UCSD-AML1 (cell line): Measurements from ENCODE around the gene PTPRN2.
"Not testable (repeated sequence)": the region's sequence is repeated elsewhere in the genome, so short reads cannot be mapped to it uniquely, and the experiment has no call there.

Experiments used
- DNase-seq: peaks from one replicate; lab custom pipeline; 2025; ENCODE audit not compliant: unreplicated experiment; lab: John Stamatoyannopoulos, UW

PTPRN2 gene

DNA sequence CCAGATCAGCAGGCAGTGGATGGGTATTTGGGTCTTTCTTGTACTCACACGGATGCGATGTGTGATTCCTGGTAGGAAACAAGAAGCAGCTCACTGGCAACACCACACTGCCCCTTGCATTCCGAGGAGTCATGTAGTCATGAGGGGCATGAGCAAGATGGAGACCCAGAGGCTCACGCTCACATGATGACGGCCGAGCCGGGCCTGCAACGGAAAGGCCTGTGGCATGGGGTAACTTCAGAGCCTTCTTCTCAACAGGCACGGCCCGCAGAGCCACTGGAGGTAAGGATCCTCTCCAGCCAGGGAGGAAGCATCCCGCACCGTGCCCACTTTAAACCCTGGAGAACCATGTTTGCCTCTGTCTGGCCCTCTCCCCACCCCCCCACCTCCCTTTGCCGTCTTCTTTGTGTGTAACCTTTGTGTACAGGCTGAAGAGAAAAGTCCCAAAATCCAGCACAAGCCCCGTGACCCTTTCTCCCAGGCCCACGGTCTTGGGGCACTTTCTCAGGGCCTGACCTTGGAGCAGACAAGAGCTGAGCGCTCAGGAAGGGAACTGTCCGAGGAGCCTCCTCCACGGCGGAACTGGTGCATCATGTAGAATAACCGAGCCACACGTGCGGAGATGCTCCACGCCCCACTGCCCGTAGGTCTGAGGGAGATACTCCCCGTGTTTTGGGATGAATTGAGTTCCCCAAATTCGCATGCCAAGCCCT lies 734.4 kb downstream of the PTPRN2 start:
- DNase-seq = no peak

GRCh38 chr7:157851501-157852067 lies 736.0 kb downstream of the PTPRN2 start:
- DNase-seq = peak; percentile 16

DNA sequence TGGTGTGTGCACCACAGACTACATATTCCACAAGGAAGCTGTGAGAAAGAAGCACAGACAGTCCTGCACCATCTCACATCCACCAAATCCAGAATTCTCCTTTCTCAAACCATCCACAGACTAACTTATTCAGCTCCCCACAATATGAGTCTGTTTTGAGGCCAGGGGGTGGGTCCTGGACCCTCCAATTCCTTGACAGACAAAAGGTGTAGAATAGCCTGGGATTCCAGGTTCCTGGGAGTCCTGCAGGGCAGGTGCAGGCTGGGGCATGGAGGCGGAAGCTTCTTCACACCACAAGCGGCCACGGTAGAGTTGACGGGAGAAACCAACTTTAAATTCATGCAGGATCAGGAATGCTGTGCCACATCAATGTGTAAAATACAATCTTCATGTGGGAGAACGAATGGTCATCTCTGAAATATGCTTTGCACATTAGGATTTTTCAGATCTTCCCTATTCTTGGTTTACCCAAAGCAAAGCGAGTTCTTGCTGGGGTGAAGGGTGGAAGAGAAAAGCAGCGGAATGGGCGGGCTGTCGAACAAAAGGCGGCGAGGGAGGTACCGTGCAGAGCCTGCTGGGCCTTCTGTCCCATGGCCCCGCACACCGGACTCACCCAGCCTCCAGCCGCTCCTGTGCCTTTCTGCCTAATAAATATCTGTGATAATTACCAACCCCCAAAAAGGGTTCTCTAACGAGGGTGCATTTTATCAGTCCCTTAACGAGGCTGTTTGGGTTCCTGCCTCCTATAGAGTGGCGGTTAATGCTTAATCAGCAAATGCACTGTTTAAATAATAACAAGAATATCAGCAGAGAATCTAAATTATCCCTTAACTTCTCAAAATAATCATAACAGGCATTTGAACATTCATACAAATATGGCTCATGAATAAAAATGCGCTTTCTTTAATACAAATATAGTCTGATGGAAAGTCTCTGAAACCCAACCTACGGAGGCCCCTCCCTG lies 736.9 kb downstream of the PTPRN2 start:
- DNase-seq = no peak

- DNase-seq = no peak
These were observed 737.9 kb downstream of the PTPRN2 start for GRCh38 chr7:157849726-157850125.

DNA sequence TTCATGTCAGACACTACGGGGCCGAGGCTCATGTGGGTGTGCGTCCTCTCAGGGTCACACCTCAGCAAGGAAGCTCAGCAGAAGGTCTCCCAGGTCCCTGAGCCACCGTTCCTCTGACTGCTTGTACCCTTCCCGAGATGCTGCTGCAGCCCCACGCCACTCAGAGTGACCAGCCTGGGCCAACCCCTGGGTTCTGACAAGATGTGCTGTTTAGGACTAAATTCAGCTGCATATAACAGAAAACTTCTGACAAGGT lies 738.4 kb downstream of the PTPRN2 start:
- no peak for DNase-seq

GRCh38 chr7:157848508-157849340 lies 738.9 kb downstream of the PTPRN2 start:
- DNase-seq = no peak

DNA sequence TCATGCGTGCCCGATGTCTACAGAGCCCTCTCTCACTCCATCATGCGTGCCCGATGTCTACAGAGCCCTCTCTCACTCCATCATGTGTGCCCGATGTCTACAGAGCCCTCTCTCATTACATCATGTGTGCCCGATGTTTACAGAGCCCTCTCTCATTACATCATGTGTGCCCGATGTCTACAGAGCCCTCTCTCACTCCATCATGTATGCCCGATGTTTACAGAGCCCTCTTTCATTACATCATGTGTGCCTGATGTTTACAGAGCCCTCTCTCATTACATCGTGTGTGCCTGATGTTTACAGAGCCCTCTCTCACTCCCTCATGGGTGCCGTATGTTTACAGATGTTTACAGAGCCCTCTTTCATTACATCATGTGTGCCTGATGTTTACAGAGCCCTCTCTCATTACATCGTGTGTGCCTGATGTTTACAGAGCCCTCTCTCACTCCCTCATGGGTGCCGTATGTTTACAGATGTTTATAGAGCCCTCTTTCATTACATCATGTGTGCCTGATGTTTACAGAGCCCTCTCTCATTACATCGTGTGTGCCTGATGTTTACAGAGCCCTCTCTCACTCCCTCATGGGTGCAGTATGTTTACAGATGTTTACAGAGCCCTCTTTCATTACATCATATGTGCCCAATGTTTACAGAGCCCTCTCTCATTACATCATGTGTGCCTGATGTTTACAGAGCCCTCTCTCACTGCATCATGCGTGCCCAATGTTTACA lies 739.7 kb downstream of the PTPRN2 start:
- not testable (repeated sequence) for DNase-seq

- DNase-seq = not testable (repeated sequence)
These were observed 740.9 kb downstream of the PTPRN2 start for GRCh38 chr7:157846746-157847145.

DNA sequence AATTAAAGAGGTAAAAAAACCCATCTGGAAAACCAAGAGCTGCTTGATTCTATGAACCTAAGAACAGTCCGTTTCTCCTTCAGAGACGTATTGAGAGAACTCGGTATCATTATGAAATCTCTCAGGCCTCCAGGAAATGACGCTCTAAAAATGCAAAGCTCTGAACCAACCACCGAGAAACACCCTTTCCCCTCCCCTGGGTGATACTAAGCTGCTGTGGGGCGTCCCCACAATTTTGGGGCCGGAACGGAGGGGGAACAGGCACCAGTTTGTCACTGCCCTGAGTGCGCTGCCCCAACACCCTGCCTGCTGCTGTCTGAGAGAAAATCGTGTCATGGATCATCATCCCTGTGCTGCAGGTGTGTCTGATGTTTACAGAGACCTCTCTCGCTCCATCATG lies 741.4 kb downstream of the PTPRN2 start:
- DNase-seq = no peak

- DNase-seq = no peak
These were observed 742.3 kb downstream of the PTPRN2 start for GRCh38 chr7:157845203-157845835.

GRCh38 chr7:157844611-157845010 lies 743.0 kb downstream of the PTPRN2 start:
- DNase-seq = no peak

DNA sequence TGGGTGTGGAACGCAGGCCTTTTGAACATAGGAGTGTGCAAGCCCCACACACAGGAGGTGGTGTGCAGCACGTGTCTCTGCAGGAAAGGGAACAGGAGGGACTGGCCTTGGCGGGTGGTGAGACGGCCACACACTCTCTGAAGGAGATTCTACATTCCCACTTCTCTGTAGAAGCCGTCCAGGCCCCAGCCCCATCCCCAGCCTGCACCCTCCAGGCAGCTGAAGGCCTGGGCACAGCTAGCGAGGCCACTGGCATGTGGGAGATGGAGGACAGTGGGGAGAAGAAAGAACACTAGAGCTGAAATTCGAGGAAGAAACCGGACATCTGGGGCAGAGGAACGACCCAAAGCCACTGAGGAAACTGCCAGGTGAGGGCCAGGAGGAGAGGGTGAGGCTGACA lies 743.5 kb downstream of the PTPRN2 start:
- DNase-seq = no peak

DNA sequence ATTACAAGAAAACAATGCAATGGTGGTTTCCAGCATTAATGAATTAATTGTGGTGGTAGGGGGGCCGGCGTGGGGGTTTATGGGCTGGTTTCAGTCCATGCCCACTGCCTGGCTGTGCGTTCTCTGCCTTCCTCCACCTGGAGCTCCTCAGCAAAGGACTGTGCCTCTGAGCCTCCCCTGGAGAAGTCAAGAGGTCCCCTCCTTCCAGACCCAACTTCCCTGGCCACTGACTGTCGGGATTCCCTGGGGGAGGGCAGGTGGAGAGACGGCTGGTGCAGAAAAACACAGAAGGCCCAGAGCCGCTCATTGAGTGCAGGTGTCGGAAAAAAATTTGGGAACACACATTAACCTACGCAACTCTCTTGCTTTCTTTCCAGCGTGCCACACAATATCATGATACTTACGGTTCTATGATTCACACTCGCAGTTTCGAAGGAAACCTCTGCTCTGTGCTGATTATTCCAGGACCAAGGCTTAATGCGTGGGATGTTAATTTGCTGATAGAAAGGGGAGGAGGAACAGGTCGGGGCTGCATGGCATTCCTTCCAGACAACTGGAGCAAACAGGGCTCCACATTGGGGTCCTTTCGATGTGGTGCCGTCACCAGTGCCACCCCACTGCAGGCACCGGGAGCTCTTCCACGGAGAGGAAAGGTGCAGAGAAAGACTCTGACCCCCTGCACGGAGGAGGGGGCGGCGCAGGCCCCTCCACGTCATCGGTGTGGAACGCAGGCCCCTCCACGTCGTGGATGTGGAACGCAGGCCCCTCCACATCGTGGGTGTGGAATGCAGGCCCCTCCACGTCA lies 744.1 kb downstream of the PTPRN2 start:
- no peak for DNase-seq

GRCh38 chr7:157841773-157842370 lies 745.8 kb downstream of the PTPRN2 start:
- no peak for DNase-seq

DNA sequence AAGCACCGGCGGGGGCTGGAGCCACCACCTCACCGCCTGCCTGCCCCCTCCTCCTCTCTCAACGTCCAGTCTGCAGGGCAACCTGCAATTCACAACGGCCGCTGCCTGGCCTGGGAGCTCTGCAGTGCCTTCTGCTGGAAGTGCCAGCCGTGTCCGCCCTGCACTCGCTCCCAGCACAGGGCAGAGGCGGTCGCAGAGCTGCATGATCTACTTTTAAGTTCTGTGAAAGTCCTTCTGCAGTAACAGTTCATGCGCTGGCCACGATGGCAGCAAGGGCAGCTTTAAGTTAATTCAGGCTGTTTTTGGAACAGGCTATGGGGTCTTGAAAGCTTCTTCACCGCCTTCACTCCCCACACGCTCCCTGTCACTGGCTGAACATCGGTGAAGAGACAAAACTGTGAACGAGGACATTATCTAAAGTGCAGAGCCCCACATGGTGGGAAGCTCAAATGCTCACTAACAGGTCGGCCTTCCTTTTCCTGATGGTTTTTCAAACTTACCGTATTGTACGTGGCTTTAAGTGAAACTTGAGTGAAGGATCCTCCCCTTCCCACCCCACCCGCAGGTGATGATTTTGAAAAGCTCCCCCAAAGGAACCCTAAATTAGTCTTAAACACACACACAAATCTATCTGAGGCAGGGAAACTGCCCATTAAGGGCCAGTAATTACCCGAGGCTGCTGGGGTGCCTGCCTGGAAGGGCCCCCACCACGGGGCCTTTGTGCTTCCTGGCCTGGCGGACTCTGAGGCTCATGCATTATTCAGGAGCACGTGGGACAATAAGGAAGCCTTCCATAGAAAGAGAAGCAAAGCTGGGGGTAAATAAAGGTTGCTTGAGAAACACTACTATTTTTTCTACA lies 746.5 kb downstream of the PTPRN2 start:
- no peak for DNase-seq

DNA sequence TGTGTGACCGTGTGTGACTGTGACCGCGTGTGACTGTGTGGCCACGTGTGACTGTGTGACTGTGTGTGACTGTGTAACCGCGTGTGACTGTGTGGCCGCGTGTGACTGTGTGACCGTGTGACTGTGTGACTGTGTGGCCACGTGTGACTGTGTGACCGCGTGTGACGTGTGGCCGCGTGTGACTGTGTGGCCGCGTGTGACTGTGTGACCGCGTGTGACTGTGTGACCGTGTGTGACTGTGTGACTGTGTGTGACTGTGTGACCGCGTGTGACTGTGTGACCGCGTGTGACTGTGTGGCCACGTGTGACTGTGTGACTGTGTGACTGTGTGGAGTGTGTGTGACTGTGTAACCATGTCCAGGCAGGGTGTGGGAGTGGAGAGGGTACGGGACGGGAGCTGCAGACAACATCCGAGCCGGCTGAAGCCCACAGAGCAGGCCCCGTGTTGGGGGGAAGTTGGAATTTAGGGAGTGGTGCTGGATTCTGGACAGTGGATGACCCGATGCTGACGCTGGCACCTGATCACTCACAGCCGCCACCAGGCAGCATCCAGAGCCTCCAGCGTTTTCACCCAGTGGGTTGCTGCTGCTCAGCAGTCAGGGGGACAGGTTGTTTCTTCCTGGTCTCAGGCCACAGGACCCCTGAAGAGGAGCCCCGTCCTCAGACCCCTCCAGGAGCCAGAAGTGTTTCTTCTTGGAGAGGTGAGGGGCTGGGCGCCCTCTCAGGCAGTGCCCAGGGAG lies 747.3 kb downstream of the PTPRN2 start:
- no peak for DNase-seq

DNA sequence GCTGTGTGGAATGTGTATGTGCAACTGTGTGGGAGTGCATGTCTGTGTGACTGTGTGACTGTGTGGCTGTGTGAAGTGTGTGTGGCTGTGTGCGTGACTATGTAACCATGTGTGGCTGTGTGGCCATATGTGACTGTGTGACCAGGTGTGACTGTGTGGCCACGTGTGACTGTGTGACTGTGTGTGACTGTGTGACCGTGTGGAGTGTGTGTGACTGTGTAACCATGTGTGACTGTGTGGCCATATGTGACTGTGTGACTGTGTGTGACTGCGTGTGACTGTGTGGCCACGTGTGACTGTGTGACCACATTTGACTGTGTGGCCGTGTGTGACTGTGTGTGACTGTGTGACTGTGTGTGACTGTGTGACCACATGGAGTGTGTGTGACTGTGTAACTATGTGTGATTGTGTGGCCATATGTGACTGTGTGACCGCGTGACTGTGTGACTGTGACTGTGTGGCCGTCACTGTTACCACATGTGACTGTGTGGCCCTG lies 747.9 kb downstream of the PTPRN2 start:
- DNase-seq = no peak
